HPDE6-E6E7 (cell line): ENCODE measurements around the gene LUC7L2.
"Not testable (repeated sequence)": the region's sequence is repeated elsewhere in the genome, so short reads cannot be mapped to it uniquely, and the experiment has no call there.

Experiments
- DNase-seq: peaks from one replicate; pipeline ENCODE4 v3.0.0; 2011; ENCODE audit warnings: missing footprints; ENCODE audit errors: extremely low spot score

Gene LUC7L2

DNA sequence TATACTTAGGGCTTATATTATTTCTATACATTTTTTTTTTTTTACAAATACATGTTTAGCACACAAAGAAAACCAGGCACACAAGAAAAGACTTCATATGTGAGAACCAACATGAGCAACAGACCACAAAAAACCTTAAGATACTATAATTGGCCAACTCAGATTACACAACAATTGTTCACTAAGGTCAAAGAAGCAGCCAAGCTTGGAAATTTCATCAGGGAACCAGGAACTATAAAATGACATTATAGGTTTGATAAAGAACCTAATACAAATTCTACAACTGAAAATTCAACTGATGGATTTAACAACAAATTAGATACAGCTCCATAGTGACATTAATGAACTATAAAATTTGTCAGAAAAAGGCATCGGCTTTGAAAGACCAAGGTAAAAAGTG lies 4.4 kb upstream of the LUC7L2 start:
- DNase-seq = no peak

DNA sequence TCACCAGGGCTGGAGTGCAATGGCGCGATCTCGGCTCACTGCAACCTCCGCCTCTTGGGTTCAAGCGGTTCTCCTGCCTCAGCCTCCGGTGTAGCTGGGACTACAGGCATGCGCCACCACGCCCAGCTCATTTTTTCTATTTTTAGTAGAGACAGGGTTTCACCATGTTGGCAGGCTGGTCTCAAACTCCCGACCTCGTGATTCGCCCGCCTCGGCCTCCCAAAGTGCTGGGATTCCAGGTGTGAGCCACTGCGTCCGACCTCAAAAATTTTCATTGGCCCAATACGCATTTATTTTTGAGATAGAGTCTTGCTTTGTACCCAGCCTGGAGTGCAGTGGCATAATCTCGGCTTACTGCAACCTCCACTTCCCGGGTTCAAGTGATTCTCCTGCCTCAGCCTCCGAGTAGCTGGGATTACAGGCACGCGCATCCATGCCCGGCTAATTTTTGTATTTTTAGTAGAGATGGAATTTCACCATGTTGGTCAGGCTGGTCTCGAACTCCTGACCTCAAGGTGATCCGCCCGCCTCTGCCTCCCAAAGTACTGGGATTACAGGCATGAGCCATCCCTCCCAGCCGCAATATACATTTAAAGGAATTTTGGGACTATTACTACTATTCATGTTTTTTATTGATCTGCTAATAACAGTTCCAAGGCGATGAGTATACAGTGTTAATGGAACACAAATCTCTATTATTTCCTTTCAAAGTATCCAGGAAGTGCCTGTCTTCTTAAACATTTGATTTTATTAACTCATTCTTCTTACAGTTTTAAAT lies 1.8 kb upstream of the LUC7L2 start:
- DNase-seq = not testable (repeated sequence)

DNA sequence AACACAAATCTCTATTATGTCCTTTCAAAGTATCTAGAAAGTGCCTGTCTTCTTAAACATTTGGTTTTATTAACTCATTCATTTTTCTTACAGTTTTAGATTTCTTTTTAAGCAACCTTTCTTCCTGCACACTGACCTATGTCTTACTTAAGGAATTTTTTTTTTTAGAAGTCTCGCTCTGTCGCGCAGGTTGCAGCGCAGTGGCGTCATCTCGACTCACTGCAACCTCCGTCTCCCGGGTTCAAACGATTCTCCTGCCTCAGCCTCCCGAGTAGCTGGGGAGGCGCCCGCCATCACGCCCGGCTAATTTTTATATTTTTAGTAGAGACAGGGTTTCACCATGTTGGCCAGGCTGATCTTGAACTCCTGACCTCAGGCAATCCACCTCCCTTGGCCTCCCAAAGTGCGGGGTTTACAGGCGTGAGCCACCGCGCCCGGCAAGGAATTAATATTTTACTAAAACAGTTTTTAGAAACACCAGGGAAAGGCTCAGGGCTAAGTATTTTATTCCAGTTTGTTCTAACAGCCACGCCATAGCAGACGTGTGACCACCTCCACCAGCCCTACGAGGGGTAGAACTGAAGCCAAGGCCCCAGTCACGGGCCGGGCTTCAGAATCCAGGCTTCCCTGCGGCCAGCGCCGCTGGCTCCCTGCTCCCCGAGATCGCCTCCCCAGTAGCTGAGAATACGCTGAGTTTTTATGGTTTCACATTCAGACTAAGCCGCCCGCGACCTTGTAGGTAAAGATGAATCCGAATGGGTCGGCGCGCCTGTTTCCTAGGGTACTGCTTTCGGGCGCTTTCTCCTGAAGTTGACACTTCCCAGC lies 941 bp upstream of the LUC7L2 start:
- DNase-seq = peak; percentile 8

DNA sequence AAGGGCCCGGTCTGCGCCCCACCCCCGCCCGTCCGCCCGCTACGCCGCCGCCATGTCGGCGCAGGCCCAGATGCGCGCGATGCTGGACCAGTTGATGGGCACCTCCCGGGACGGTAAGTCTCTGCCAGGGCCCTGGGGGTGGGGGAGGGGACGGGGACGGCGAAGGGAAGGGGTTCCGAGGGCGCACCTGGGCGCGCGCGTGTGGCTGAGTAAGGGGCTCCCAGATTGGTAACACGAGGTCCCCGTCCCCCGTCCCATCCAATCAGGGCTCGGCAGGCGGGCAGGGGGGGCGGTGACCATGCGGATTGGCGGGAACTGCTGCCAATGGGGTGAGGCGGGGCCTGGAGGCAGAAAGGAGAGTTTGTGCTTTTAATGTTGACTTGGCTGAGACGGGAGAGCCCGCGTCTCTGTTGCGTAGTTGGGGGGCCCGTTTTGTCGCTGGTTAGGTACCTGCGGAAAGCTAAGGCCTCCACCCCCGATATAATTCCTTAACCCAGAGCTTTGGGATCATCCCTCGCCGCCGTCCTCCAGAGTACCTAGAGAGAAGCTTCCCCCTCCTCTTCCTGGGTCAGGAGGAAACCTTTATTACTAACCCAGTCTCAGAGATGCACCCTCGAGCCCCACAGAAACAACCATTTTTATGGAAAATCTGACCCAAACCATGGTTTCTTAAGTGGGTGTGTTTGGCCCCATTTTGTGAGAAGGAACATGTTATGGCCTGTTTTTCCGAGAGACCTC lies 685 bp downstream of the LUC7L2 start:
- DNase-seq = peak; percentile 98

DNA sequence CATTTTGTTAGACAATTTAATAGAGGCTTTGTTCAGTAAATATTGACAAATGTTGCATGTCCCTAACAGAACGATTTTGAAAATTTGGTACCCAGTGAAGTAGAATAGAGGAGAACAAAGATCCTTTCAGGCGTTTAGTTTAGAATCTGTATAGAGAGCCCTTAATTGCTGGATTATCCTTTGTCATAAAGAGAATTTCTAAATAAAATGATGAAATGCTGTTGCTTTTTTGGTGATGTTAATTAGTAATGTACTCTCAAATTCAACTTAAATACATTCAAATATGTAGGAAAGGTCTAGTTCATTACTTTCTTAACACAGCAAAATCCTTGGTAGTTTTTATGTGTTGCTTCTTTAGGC lies 1.2 kb downstream of the LUC7L2 start:
- DNase-seq = no peak

- DNase-seq = no peak
These were observed 1.8 kb downstream of the LUC7L2 start for GRCh38 chr7:139361523-139361922.

DNA sequence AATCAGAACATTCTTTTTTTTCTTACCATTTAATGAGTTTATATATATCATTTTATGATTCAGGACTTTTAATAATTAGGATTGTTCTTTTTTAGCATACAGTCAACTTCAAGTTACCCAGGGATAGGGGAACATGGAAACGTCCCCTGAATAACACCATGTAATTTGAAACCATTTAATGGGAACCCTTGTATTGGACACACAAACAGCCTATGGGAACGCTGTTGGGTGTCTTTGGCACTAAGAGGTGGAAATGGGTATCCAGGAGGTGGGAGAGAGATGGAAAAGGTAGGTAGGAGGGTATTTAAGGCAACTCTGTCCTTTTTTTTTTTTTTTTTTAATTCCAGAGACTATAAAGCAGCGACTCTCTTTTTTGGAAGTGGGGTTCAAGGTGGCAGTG lies 2.6 kb downstream of the LUC7L2 start:
- DNase-seq = no peak

DNA sequence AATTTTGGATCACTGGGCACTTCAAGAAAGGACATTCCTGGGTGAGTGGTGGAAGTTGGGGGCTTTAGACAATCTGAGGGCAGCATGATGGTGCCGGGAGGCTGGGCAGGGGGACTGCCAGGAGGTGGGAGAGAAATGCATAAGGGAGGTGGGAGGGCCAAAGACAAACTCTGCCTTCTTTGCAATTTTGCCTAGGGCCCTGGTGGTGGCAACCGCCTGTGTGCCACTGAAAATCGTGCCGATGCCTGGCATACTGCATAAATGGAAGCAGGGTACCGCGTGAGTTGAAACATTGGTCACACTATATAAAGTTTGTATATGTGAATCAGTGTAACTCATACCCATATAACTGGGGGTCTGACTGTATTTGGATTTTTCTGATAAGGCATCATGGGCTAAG lies 3.3 kb downstream of the LUC7L2 start:
- DNase-seq = no peak

GRCh38 chr7:139365336-139365735 lies 5.6 kb downstream of the LUC7L2 start:
- no peak for DNase-seq

DNA sequence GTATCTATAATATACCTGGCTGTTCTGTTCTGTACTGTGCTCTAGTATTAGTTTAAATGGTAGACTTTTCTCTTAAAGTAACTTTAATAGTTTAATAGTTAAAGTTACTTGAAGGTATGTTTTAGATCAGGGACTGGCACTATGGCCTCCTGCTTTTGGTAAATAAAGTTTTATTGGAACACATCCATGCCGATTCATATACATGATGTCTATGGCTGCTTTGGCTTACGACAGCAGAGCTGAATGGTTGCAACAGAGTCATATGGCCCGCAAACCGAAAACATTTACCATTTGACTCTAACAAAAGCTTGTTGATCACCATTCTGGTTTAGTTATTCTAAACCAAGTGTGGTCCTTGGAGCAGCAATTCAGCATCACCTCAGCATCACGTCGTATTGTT lies 6.7 kb downstream of the LUC7L2 start:
- no peak for DNase-seq

GRCh38 chr7:139367438-139368155 lies 7.9 kb downstream of the LUC7L2 start:
- DNase-seq = no peak

- DNase-seq = no peak
These were observed 10.7 kb downstream of the LUC7L2 start for GRCh38 chr7:139370301-139370942.

- no peak for DNase-seq
These were observed 11.2 kb downstream of the LUC7L2 start for GRCh38 chr7:139370943-139371313.

GRCh38 chr7:139374246-139374645 lies 14.6 kb downstream of the LUC7L2 start:
- no peak for DNase-seq

- no peak for DNase-seq
These were observed 22.7 kb downstream of the LUC7L2 start for GRCh38 chr7:139382439-139382838.

GRCh38 chr7:139384611-139385010 lies 24.9 kb downstream of the LUC7L2 start:
- no peak for DNase-seq

- no peak for DNase-seq
These were observed 27.9 kb downstream of the LUC7L2 start for GRCh38 chr7:139387594-139387993.

DNA sequence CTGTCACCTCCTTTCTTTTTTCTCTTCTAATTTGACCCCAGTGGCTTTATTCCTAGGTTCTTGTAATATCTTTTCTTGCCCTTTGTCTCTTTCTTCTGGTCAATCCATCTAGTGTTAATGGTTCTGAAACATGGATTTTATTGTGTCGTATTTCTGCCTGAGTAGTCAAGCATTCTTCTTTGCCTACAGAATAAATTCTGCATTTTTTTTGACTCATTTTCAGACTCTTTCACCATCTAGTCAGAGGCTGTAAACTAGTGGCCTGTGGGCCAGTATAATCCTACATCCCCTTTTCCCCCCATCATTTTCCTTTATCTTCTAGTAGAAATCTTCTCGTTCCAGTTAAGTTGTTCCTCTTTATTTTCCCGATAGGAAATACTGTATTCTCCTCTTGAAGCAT lies 29.4 kb downstream of the LUC7L2 start:
- DNase-seq = no peak

DNA sequence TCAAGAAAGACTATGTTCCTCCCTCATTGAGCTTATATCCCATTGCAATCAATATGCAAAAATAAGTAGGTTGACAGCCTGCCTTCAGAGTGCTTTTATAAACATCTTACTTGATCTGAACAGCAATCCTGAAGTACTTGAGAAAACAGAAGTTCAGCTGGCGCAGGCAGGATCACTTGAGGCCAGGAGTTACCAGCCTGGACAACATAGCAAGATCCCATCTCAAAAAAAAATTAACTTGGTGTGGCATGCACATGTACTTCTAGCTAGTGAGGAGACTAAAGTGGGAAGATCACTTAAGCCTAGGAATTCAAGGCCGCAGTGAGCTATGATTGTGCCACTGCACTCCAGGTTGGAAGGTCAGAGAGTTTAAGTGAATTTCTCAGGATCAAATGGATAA lies 30.1 kb downstream of the LUC7L2 start:
- no peak for DNase-seq

DNA sequence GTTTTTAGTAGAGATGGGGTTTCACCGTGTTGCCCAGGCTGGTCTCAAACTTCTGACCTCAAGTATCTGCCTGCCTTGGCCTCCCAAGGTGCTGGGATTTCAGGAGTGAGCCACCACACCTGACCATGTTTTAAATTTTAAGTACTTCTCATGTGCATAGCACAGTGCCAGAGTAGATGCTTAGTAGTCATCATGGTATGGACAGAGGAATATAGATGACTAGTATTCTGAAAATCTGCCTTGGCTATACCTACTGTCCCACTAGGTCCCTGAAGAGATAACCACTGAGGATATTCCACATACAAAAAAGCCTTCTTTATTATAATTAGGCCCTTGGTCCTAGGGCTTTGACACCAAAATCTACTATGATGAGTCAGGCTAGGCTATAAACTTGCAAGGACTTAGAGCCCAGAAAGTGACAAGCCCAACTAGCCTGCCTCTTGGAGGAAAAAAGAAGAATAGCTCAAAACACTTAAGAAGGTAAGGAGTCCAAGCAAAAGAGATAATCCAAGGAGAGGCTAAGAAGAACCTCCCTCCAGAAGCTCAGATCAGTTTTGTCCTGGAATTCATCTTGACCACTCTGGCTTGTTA lies 34.0 kb downstream of the LUC7L2 start:
- DNase-seq = no peak

- DNase-seq = no peak
These were observed 34.8 kb downstream of the LUC7L2 start for GRCh38 chr7:139394540-139394939.
